ENCODE measurements around the gene TATDN2.

DNA sequence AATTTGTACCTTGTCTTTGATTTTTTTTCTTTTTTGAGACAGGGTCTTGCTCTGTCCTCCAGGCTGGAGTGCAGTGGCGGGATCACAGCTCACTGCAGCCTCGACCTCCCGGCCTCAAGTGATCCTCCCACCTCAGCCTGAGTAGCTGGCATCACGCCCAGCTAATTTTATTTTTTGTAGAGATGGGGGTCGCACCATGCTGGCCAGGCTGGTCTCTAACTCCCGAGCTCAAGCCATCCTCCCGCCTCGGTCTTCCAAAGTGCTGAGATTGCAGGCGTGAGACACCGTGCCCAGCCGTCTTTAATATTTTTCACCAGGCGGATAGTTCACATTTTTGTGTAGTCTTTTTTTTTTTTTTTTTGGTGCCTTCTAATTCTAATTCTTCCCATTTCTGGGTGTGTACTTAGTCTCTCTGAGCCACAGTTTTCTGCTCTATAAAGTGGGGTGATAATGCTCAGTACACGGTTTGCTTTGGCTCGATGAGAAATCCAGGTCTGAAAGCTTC is 528 bp upstream of the TATDN2 start:
- TF ChIP-seq FOXJ3 (CRISPR knock-in tag; IDR thresholded peaks at IDR 0.05), result no peak
- no peak for TF ChIP-seq MXI1 (IDR thresholded peaks at IDR 0.05; ENCODE audit: low read depth, low read length)
- TF ChIP-seq, protein P1, sequence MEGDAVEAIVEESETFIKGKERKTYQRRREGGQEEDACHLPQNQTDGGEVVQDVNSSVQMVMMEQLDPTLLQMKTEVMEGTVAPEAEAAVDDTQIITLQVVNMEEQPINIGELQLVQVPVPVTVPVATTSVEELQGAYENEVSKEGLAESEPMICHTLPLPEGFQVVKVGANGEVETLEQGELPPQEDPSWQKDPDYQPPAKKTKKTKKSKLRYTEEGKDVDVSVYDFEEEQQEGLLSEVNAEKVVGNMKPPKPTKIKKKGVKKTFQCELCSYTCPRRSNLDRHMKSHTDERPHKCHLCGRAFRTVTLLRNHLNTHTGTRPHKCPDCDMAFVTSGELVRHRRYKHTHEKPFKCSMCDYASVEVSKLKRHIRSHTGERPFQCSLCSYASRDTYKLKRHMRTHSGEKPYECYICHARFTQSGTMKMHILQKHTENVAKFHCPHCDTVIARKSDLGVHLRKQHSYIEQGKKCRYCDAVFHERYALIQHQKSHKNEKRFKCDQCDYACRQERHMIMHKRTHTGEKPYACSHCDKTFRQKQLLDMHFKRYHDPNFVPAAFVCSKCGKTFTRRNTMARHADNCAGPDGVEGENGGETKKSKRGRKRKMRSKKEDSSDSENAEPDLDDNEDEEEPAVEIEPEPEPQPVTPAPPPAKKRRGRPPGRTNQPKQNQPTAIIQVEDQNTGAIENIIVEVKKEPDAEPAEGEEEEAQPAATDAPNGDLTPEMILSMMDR (IDR thresholded peaks at IDR 0.05), result no peak
- TF ChIP-seq TAF1 (IDR thresholded peaks at IDR 0.05; ENCODE audit: borderline replicate concordance, low read depth, low read length), result no peak
- TF ChIP-seq RCOR1 (IDR thresholded peaks at IDR 0.05; ENCODE audit: low read length), result no peak
- no peak for TF ChIP-seq NRF1 (IDR thresholded peaks at IDR 0.05; ENCODE audit: low read depth, low read length)
- no peak for TF ChIP-seq YY1 (IDR thresholded peaks at IDR 0.05; ENCODE audit: low read depth)
- no peak for TF ChIP-seq POLR2AphosphoS5 (IDR thresholded peaks at IDR 0.05; ENCODE audit: low read depth, low read length)
- TF ChIP-seq, protein P2, sequence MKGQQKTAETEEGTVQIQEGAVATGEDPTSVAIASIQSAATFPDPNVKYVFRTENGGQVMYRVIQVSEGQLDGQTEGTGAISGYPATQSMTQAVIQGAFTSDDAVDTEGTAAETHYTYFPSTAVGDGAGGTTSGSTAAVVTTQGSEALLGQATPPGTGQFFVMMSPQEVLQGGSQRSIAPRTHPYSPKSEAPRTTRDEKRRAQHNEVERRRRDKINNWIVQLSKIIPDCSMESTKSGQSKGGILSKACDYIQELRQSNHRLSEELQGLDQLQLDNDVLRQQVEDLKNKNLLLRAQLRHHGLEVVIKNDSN (IDR thresholded peaks at IDR 0.05; ENCODE audit: borderline replicate concordance, low read depth), result no peak

All from SK-N-SH (cell line).